Measurements from ENCODE around the gene ITGA2. TPM values are rescaled to one million over a fixed set of nuclear protein-coding genes. Genes with fewer than 3 reads are reported as not detected.

Gene ITGA2
- total and polyA plus RNA-seq, 2 of the 8 experiments (the other 6 are each of a cell fraction or from before 2014, with no cell fraction given): 1.4 to 7.7 TPM

DNA sequence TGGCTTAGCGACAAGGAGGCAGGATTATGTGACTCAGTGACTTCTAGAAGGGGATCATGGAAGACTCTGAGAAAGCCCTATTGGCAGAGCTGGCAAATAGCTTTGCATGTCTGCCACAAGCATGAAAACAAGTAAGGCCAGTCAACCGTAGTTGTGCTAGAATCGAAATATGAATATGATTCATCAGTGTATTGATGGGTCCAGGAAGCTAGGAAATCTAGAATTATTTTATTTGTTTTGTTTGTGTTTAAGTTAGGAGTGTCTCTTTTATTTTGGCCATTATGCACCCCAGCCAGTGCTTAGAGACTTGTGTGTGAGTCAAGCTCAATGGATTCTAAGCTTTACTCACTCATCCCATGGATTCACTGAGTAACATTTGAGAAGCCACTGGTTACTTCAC is 3.8 kb upstream of the ITGA2 start:
- Histone ChIP-seq H3K9ac (replicated peaks in 1 of 4; ENCODE audit: extremely low read depth in 1 of 4, low read depth in 3 of 4, low read length in 3 of 4) (no peak overlapping the region), H2AK5ac (ENCODE audit: low read depth, low read length) (no peak overlapping the region), H2BK15ac (ENCODE audit: low read length) (no peak overlapping the region), H3K4ac (replicated peaks; ENCODE audit: insufficient read length, low read depth, low read length) (no peak overlapping the region), H3K18ac (ENCODE audit: extremely low read depth, low read length) (no peak overlapping the region), H3K36me3 (ENCODE audit: control insufficient read depth in 2 of 4, insufficient read depth in 4 of 4, low read length in 3 of 4) (no peaks in the 10 kb centered on the region), H3K14ac (ENCODE audit: insufficient read length) (no peak overlapping the region), H4K5ac (ENCODE audit: insufficient read length, low read depth, low read length) (no peak overlapping the region), H3K27me3 (replicated peaks in 1 of 4; ENCODE audit: control insufficient read depth in 3 of 4, extremely low read depth in 1 of 4, insufficient read depth in 3 of 4, low read length in 3 of 4) (peaks cover 0 to 13% (median 10%) of the 10 kb centered on the region in 4 experiments; a peak in 4 of 7 replicates), H2AFZ (ENCODE audit: low read length) (no peak overlapping the region), H2BK20ac (ENCODE audit: low read length) (no peak overlapping the region), H3K23ac (ENCODE audit: insufficient read length) (no peak overlapping the region), H3K9me3 (ENCODE audit: insufficient read depth in 2 of 2, low read depth in 1 of 2, low read length in 1 of 2) (no peaks in the 10 kb centered on the region), H3K23me2 (ENCODE audit: low read depth, low read length) (peaks cover 15% of the 10 kb centered on the region), H4K8ac (ENCODE audit: extremely low read depth, insufficient read depth, low read length) (no peak overlapping the region), H4K91ac (replicated peaks; ENCODE audit: insufficient read length, low read length) (no peak overlapping the region), H3K4me3 (ENCODE audit: extremely low read depth in 1 of 4, insufficient read depth in 2 of 4, low read depth in 3 of 4, low read length in 4 of 4) (no peak overlapping the region), H4K20me1 (replicated peaks in 1 of 2; ENCODE audit: control insufficient read depth in 1 of 2, insufficient read depth in 2 of 2, low read length in 2 of 2) (no peaks in the 10 kb centered on the region), H2BK5ac (ENCODE audit: low read depth, low read length) (no peak overlapping the region), H2BK12ac (ENCODE audit: low read depth, low read length) (no peak overlapping the region), H3K79me1 (ENCODE audit: low read depth, low read length) (no peaks in the 10 kb centered on the region), H3K4me1 (replicated peaks in 1 of 4; ENCODE audit: control insufficient read depth in 3 of 4, insufficient read depth in 4 of 4, low read length in 3 of 4) (no peaks in the 10 kb centered on the region; a peak in 1 of 7 replicates), H3K79me2 (ENCODE audit: control insufficient read depth in 1 of 2, insufficient read depth in 2 of 2, low read length in 2 of 2) (no peaks in the 10 kb centered on the region), H2BK120ac (replicated peaks; ENCODE audit: low read depth, low read length) (no peak overlapping the region), H3K56ac (replicated peaks; ENCODE audit: insufficient read length, low read depth, low read length) (no peak overlapping the region), H3K4me2 (ENCODE audit: insufficient read depth in 1 of 2, low read depth in 2 of 2, low read length in 2 of 2) (no peak overlapping the region), H3K27ac (ENCODE audit: low read depth, low read length) (no peak overlapping the region)
- CTCF ChIA-PET (ENCODE audit: partially characterized antibody): interaction anchor here (1.2 to 6.5 kb wide), 3 partner anchors 21 to 50 kb away, joined by 3 to 44 read pairs (median 5); no protein-coding TSS in a partner anchor
- no peak for DNase-seq (ENCODE audit: low read depth in 1 of 2, low spot score in 2 of 2)
- 98% methylated on average over 3 of the region's 3 CpGs; no CpG with 5 or more reads in 1 of the 2 experiments for whole genome bisulfite sequencing, 2 experiments (ENCODE audit: extremely low coverage in 1 of 2, insufficient coverage in 1 of 2, insufficient read length in 1 of 2, insufficient replicate concordance in 2 of 2, low coverage in 1 of 2, low lambda C conversion rate in 2 of 2, missing lambda C conversion rate in 1 of 2)
- no peak for FAIRE-seq
- POLR2A ChIA-PET (ENCODE audit: partially characterized antibody): no interaction called here
- TF ChIP-seq, protein P1, sequence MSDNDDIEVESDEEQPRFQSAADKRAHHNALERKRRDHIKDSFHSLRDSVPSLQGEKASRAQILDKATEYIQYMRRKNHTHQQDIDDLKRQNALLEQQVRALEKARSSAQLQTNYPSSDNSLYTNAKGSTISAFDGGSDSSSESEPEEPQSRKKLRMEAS (IDR thresholded peaks at IDR 0.05): no peak
- TF ChIP-seq, protein P2, sequence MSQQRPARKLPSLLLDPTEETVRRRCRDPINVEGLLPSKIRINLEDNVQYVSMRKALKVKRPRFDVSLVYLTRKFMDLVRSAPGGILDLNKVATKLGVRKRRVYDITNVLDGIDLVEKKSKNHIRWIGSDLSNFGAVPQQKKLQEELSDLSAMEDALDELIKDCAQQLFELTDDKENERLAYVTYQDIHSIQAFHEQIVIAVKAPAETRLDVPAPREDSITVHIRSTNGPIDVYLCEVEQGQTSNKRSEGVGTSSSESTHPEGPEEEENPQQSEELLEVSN (IDR thresholded peaks at IDR 0.05): no peak
- TF ChIP-seq POLR2A (IDR thresholded peaks at IDR 0.05; ENCODE audit: control extremely low read depth in 1 of 2, low read depth in 2 of 2, low read length in 2 of 2): no peak
- TF ChIP-seq EZH2 (IDR thresholded peaks at IDR 0.05; ENCODE audit: low read depth, low read length, severe bottlenecking): no peak
- TF ChIP-seq SUZ12 (IDR thresholded peaks at IDR 0.05; ENCODE audit: low read length): no peak
- TF ChIP-seq GABPA (IDR thresholded peaks at IDR 0.05; ENCODE audit: borderline replicate concordance, insufficient read depth, low read length): no peak
- TF ChIP-seq EGR1 (IDR thresholded peaks at IDR 0.05; ENCODE audit: borderline replicate concordance, low read depth, low read length): no peak
- TF ChIP-seq, protein P3, sequence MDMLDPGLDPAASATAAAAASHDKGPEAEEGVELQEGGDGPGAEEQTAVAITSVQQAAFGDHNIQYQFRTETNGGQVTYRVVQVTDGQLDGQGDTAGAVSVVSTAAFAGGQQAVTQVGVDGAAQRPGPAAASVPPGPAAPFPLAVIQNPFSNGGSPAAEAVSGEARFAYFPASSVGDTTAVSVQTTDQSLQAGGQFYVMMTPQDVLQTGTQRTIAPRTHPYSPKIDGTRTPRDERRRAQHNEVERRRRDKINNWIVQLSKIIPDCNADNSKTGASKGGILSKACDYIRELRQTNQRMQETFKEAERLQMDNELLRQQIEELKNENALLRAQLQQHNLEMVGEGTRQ (IDR thresholded peaks at IDR 0.05; ENCODE audit: low read length): no peak
- TF ChIP-seq POU5F1 (IDR thresholded peaks at IDR 0.05; ENCODE audit: low read depth, low read length): no peak
- no peak for TF ChIP-seq TCF12 (IDR thresholded peaks at IDR 0.05; ENCODE audit: low read depth, low read length)
- no peak for TF ChIP-seq PHF8 (conservative IDR thresholded peaks at IDR 0.05; ENCODE audit: low read depth, low read length)
- TF ChIP-seq RXRA (IDR thresholded peaks at IDR 0.05; ENCODE audit: insufficient read depth, low read depth, low read length): no peak

Measured in H1 (cell line).